Measurements from ENCODE around the gene PDCD4. TPM values are rescaled to one million over a fixed set of nuclear protein-coding genes. Genes with fewer than 3 reads are reported as not detected.

Gene PDCD4
- total RNA-seq (2022; extraction: Qiagen RNA extraction): 26.6 to 35.0 TPM (median 31.0 TPM) in 5 replicates

GRCh38 chr10:110871298-110872084 is at the start of gene PDCD4:
TSS of gene PDCD4 (plus strand) at chr10:110871928. CDS start at chr10:110876028, 4,100 bp downstream.

GRCh38 chr10:110918643-110919348 is 47.1 kb downstream of the PDCD4 start, which contains the start of gene BBIP1:
TSS of gene BBIP1 (minus strand) at chr10:110919180. CDS start at chr10:110918157, 1,023 bp downstream.

GRCh38 chr10:110919349-110919931 is 47.7 kb downstream of the PDCD4 start, which contains the start of gene SHOC2:
TSS of gene SHOC2 (plus strand) at chr10:110919604. CDS start at chr10:110964359, 44,755 bp downstream.

Other genes starting within 250 kb of the PDCD4 start
- gene RBM20, start 227.6 kb upstream of the PDCD4 start, total RNA-seq (2022; extraction: Qiagen RNA extraction): 2.6 to 4.3 TPM (median 3.1 TPM) in 5 replicates
- gene BBIP1, start 47.3 kb downstream of the PDCD4 start, total RNA-seq (2022; extraction: Qiagen RNA extraction): 31.8 to 37.4 TPM (median 34.3 TPM) in 5 replicates
- 13.5 to 24.4 TPM (median 20.0 TPM) in 5 replicates for gene SHOC2, start 47.7 kb downstream of the PDCD4 start, total RNA-seq (2022; extraction: Qiagen RNA extraction)
- 0.06 to 0.11 TPM (median 0.07 TPM) in 4 of 5 replicates, not detected in the other for gene ADRA2A, start 205.1 kb downstream of the PDCD4 start, total RNA-seq (2022; extraction: Qiagen RNA extraction)